ENCODE results near the gene TUBGCP6. TPM values are rescaled to one million over a fixed set of nuclear protein-coding genes. Genes with fewer than 3 reads are reported as not detected.

TUBGCP6 gene
- total and polyA plus RNA-seq, 11 donors: 11.6 to 28.8 (median 17.7) TPM

DNA sequence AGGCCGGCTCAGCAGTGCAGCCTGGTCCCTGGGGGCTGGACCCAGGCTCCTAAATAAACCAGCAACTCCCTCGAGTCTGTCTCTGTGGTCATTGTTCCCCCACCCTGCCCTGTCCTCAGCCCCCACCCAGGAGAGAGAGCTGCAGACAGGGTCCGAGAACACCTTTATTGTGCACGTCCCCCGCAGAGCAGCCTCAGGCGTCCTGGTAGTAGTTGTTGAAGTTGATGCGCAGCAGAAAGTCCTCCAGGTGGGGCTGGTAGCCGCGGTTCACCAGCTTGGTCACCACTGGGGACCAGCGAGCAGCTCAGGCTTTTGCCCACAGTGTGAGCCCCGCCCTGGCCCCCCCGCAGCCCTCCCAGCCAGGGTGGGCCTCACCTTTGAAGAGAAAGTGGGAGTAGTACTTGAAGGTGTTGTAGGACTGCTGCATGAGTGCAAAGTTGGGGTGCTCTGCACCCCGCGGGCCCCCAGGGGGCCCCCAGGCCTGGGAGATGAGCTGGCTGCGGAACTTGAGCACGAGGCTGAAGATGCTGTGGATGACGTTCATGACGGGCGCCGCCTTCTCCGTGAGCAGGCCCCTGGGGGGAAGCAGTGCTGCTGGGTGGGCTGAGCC is 27.2 kb downstream of the TUBGCP6 start:
- DNase-seq (no peak), ATAC-seq (no peak)
- H3K4me1 ChIP-seq: peaks cover 0 to 14% (median 4%) of the 10 kb centered on the region in 12 donors
- no peaks in the 10 kb centered on the region for H3K27me3 ChIP-seq
- peaks cover 2 to 94% (median 86%) of the 10 kb centered on the region in 9 donors for H3K36me3 ChIP-seq
- intact Hi-C loops (cut with DNase I): no loop called here
- 64 to 93% (median 86%) methylated on average over 2 to 21 of the region's 21 CpGs for WGBS, 4 donors
- H3K4me3 ChIP-seq: no peak overlapping the region
- H3K27ac ChIP-seq: no peak overlapping the region
- TF ChIP-seq, protein P1, sequence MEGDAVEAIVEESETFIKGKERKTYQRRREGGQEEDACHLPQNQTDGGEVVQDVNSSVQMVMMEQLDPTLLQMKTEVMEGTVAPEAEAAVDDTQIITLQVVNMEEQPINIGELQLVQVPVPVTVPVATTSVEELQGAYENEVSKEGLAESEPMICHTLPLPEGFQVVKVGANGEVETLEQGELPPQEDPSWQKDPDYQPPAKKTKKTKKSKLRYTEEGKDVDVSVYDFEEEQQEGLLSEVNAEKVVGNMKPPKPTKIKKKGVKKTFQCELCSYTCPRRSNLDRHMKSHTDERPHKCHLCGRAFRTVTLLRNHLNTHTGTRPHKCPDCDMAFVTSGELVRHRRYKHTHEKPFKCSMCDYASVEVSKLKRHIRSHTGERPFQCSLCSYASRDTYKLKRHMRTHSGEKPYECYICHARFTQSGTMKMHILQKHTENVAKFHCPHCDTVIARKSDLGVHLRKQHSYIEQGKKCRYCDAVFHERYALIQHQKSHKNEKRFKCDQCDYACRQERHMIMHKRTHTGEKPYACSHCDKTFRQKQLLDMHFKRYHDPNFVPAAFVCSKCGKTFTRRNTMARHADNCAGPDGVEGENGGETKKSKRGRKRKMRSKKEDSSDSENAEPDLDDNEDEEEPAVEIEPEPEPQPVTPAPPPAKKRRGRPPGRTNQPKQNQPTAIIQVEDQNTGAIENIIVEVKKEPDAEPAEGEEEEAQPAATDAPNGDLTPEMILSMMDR (IDR thresholded peaks at IDR 0.05): no peak
- H3K9me3 ChIP-seq: no peaks in the 10 kb centered on the region

DNA sequence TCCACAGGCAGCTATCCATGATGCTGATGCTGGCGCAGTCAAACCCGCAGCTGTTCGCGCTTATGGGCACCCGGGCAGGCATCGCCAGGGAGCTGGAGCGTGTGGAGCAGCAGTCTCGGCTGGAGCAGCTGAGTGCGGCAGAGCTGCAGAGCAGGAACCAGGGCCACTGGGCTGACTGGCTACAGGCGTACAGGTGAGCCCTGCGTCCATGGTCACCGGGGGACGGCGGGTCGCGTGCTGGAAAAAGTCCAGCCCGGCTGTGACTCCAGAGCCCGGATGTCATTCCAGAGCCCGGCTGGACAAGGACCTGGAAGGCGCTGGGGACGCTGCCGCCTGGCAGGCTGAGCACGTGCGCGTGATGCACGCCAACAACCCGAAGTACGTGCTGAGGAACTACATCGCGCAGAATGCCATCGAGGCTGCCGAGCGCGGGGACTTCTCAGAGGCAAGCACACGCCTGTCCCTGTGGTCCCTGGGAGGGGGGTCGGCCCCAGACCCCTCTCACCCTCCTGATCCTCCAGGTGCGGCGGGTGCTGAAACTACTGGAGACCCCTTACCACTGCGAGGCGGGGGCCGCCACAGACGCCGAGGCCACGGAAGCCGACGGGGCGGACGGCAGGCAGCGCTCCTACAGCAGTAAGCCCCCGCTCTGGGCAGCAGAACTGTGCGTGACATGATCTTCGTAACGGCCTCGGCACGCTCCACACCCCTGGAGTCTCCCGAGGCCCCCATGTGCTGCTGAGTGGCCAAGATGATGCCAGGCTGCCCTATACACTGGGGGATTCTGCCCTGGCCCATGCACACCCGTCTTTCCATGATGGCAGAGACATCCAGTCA is 27.9 kb downstream of the TUBGCP6 start:
- Histone ChIP-seq H3K4me1 (peaks cover 0 to 14% (median 4%) of the 10 kb centered on the region in 12 donors), H3K4me3 (no peak overlapping the region), H3K27me3 (no peaks in the 10 kb centered on the region), H3K9me3 (no peaks in the 10 kb centered on the region), H3K36me3 (peaks cover 2 to 94% (median 84%) of the 10 kb centered on the region in 9 donors), H3K27ac (no peak overlapping the region)
- intact Hi-C loops (cut with DNase I): no loop called here
- no peak for ATAC-seq
- DNase-seq: no peak
- no peak for TF ChIP-seq POLR2A (IDR thresholded peaks at IDR 0.05)
- TF ChIP-seq, protein P1 (IDR thresholded peaks at IDR 0.05): no peak
- WGBS, 4 donors: 93 to 96% (median 95%) methylated on average over 27 to 57 of the region's 57 CpGs

DNA sequence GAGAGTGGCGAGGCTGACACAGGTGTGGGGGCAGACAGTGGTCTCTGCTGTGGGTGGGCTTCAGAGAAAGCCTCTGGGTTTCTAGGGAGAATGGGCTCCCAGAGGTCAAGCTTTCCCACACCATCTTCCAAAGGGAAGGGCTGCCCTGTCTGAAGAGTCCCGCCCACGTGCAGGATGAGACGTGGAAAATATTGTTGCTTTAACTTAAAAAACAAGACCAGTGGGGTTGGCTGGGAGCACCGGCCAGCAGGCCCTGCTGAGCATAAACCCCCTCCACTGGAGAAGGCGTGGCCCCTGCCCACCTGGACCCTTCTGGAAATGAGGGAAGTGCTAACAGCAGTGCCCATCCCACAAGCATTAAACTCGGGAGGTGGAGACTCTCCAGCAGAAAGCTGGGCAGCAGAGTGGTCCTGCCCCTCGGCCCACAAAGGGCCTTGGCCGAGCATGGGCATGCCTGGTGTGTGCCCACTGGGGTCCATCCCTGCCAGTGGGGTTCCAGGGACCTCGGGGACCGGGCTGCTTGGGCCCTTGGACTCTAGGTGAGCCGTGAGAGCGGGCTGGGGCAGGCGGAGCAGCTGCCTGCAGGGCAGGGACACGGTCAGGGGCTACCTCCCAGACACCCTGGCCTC is 28.7 kb downstream of the TUBGCP6 start:
- TF ChIP-seq POLR2A (IDR thresholded peaks at IDR 0.05): no peak
- TF ChIP-seq, protein P1 (IDR thresholded peaks at IDR 0.05): no peak
- ATAC-seq: no peak
- no peak overlapping the region for H3K27ac ChIP-seq
- peaks cover 0 to 14% (median 4%) of the 10 kb centered on the region in 12 donors for H3K4me1 ChIP-seq
- peaks cover 2 to 94% (median 82%) of the 10 kb centered on the region in 9 donors for H3K36me3 ChIP-seq
- no peak for DNase-seq
- H3K27me3 ChIP-seq: no peaks in the 10 kb centered on the region
- 80 to 91% (median 86%) methylated on average over 10 to 15 of the region's 15 CpGs for WGBS, 4 donors
- no peak overlapping the region for H3K4me3 ChIP-seq
- intact Hi-C loops (cut with DNase I): no loop called here
- H3K9me3 ChIP-seq: no peaks in the 10 kb centered on the region

All from heart left ventricle (tissue), 16 donors.